Measurements from ENCODE around the gene ST6GALNAC6.
A peak's percentile ranks its signal among the peaks of the same experiment; 100 is the strongest.
"Not testable (repeated sequence)": the region's sequence is repeated elsewhere in the genome, so short reads cannot be mapped to it uniquely, and the experiment has no call there.

Gene ST6GALNAC6

GRCh38 chr9:127893392-127893791 lies 6.0 kb downstream of the ST6GALNAC6 start:
- no peak for DNase-seq (ENCODE audit: low spot score)

- DNase-seq (ENCODE audit: low spot score), result no peak
These were observed 6.6 kb downstream of the ST6GALNAC6 start for GRCh38 chr9:127892831-127893230.

GRCh38 chr9:127890053-127890452 lies 9.3 kb downstream of the ST6GALNAC6 start:
- no peak for DNase-seq (ENCODE audit: low spot score)

GRCh38 chr9:127887792-127888191 lies 11.6 kb downstream of the ST6GALNAC6 start:
- DNase-seq (ENCODE audit: low spot score), result no peak

- no peak for DNase-seq (ENCODE audit: low spot score)
These were observed 12.9 kb downstream of the ST6GALNAC6 start for GRCh38 chr9:127886401-127886972.

GRCh38 chr9:127885508-127886281 lies 13.7 kb downstream of the ST6GALNAC6 start:
- DNase-seq (ENCODE audit: low spot score), result no peak

- no peak for DNase-seq (ENCODE audit: low spot score)
These were observed 14.4 kb downstream of the ST6GALNAC6 start for GRCh38 chr9:127884976-127885490.

GRCh38 chr9:127884427-127884911 lies 14.9 kb downstream of the ST6GALNAC6 start:
- no peak for DNase-seq (ENCODE audit: low spot score)

GRCh38 chr9:127883959-127884358 lies 15.4 kb downstream of the ST6GALNAC6 start:
- no peak for DNase-seq (ENCODE audit: low spot score)

GRCh38 chr9:127881715-127882114 lies 17.7 kb downstream of the ST6GALNAC6 start:
- not testable (repeated sequence) for DNase-seq (ENCODE audit: low spot score)

GRCh38 chr9:127880143-127880542 lies 19.3 kb downstream of the ST6GALNAC6 start:
- no peak for DNase-seq (ENCODE audit: low spot score)

GRCh38 chr9:127878652-127879390 lies 20.6 kb downstream of the ST6GALNAC6 start:
- DNase-seq (ENCODE audit: low spot score), result no peak

GRCh38 chr9:127878001-127878651 lies 21.3 kb downstream of the ST6GALNAC6 start:
- DNase-seq (ENCODE audit: low spot score), result no peak

- peak; percentile 80 for DNase-seq (ENCODE audit: low spot score)
These were observed 21.8 kb downstream of the ST6GALNAC6 start, which contains the start of gene AK1 for GRCh38 chr9:127877566-127877998. TSS of gene AK1 (minus strand) at chr9:127877675. CDS start at chr9:127874617, 3,058 bp downstream.

- DNase-seq (ENCODE audit: low spot score), result no peak
These were observed 22.4 kb downstream of the ST6GALNAC6 start for GRCh38 chr9:127876764-127877562.

GRCh38 chr9:127876026-127876763 lies 23.2 kb downstream of the ST6GALNAC6 start:
- DNase-seq (ENCODE audit: low spot score), result no peak

- DNase-seq (ENCODE audit: low spot score), result no peak
These were observed 24.0 kb downstream of the ST6GALNAC6 start for GRCh38 chr9:127875306-127875966.

GRCh38 chr9:127874301-127875221 lies 24.8 kb downstream of the ST6GALNAC6 start:
- no peak for DNase-seq (ENCODE audit: low spot score)

GRCh38 chr9:127873886-127874285 lies 25.5 kb downstream of the ST6GALNAC6 start:
- DNase-seq (ENCODE audit: low spot score), result no peak

Data from HuH-7.5 (cell line).